ENCODE measurements around the gene ATP2A3.

The ATP2A3 gene

GRCh38 chr17:3929764-3930163, 34.5 kb downstream of the ATP2A3 start:
- in situ Hi-C loops (cut with MboI; ENCODE audit: low sequenced_read_pairs): no loop called here

GRCh38 chr17:3929181-3929580, 35.1 kb downstream of the ATP2A3 start:
- in situ Hi-C loops (cut with MboI; ENCODE audit: low sequenced_read_pairs): no loop called here

- in situ Hi-C loops (cut with MboI; ENCODE audit: low sequenced_read_pairs): no loop called here
These were observed 35.8 kb downstream of the ATP2A3 start for GRCh38 chr17:3928406-3928805.

- in situ Hi-C loops (cut with MboI; ENCODE audit: low sequenced_read_pairs): no loop called here
These were observed 36.5 kb downstream of the ATP2A3 start for GRCh38 chr17:3927628-3928340.

GRCh38 chr17:3926860-3927627, 37.2 kb downstream of the ATP2A3 start:
- in situ Hi-C loops (cut with MboI; ENCODE audit: low sequenced_read_pairs): no loop called here

- in situ Hi-C loops (cut with MboI; ENCODE audit: low sequenced_read_pairs): no loop called here
These were observed 38.4 kb downstream of the ATP2A3 start for GRCh38 chr17:3925684-3926485.

- in situ Hi-C loops (cut with MboI; ENCODE audit: low sequenced_read_pairs): no loop called here
These were observed 39.5 kb downstream of the ATP2A3 start for GRCh38 chr17:3924512-3925350.

- in situ Hi-C loops (cut with MboI; ENCODE audit: low sequenced_read_pairs): no loop called here
These were observed 40.6 kb downstream of the ATP2A3 start for GRCh38 chr17:3923466-3924190.

- in situ Hi-C loops (cut with MboI; ENCODE audit: low sequenced_read_pairs): no loop called here
These were observed 41.5 kb downstream of the ATP2A3 start for GRCh38 chr17:3922765-3923164.

- in situ Hi-C loops (cut with MboI; ENCODE audit: low sequenced_read_pairs): no loop called here
These were observed 42.5 kb downstream of the ATP2A3 start for GRCh38 chr17:3921502-3922319.

GRCh38 chr17:3921006-3921405, 43.2 kb downstream of the ATP2A3 start:
- in situ Hi-C loops (cut with MboI; ENCODE audit: low sequenced_read_pairs): no loop called here

GRCh38 chr17:3919123-3919624, 45.1 kb downstream of the ATP2A3 start:
- in situ Hi-C loops (cut with MboI; ENCODE audit: low sequenced_read_pairs): no loop called here

GRCh38 chr17:3918372-3919122, 45.7 kb downstream of the ATP2A3 start:
- in situ Hi-C loops (cut with MboI; ENCODE audit: low sequenced_read_pairs): no loop called here

GRCh38 chr17:3917391-3917931, 46.8 kb downstream of the ATP2A3 start:
- in situ Hi-C loops (cut with MboI; ENCODE audit: low sequenced_read_pairs): no loop called here

- in situ Hi-C loops (cut with MboI; ENCODE audit: low sequenced_read_pairs): no loop called here
These were observed 47.4 kb downstream of the ATP2A3 start for GRCh38 chr17:3916825-3917224.

GRCh38 chr17:3915995-3916696, 48.1 kb downstream of the ATP2A3 start, which contains the start of gene P2RX1:
Gene P2RX1 (minus strand): TSS chr17:3916465. CDS start chr17:3916225, 240 bp downstream.
- in situ Hi-C loops (cut with MboI; ENCODE audit: low sequenced_read_pairs): no loop called here

GRCh38 chr17:3915581-3915994, 48.6 kb downstream of the ATP2A3 start:
- in situ Hi-C loops (cut with MboI; ENCODE audit: low sequenced_read_pairs): no loop called here

All from HL-60/S4 treated with retinoic acid at 250 ng/mL for 4 days and 3 days (cell line).